K562 (cell line): ENCODE measurements around the gene PMVK. TPM values are rescaled to one million over a fixed set of nuclear protein-coding genes. Genes with fewer than 3 reads are reported as not detected.

Experiments
- ATAC-seq: fragments of 200-7000 bp; cut with Tn5 transposase; 3 replicates; pipeline ENCODE4 v1.9.1; 2020; ENCODE audit warnings: moderate library complexity
- BruUV-seq: library from RNA; stranded (reverse); fragments of 400-500 nt; replicated peaks from 2 replicates; lab custom pipeline; 2021; lab: Mats Ljungman, UMichigan
- CTCF ChIA-PET: fragments of 300-600 bp; formaldehyde crosslinking; extraction: SDS; loops from one replicate; lab custom pipeline; 2021; ENCODE audit warnings: low intra/inter-chr PET ratio; lab: Yijun Ruan, JAX
- POLR2A ChIA-PET: fragments of 300-600, 350-650 bp; sonication (Branson Sonifier 250); formaldehyde crosslinking; extraction: SDS; loops from one replicate; lab custom pipeline; 2021; ENCODE audit warnings: antibody characterized with exemption, inconsistent platforms; lab: Yijun Ruan, JAX
- DNase-seq, 4 experiments: peaks; one replicate each; pipeline versions ENCODE4 v3.0.0 to v3.0.0-alpha.2; 2011 to 2018; ENCODE audit warnings: low spot score in 3 of 4, mixed read lengths in 3 of 4; ENCODE audit errors: extremely low read depth in 1 of 4
- FAIRE-seq: peaks from 2 replicates; lab custom pipeline; 2011; peaks lifted over from hg19 to GRCh38; lab: Jason Lieb, UNC
- H2AFZ ChIP-seq: 2 replicates; pipeline ENCODE4 v1.6.0; 2011; ENCODE audit warnings: low read depth, low read length, control low read depth, inconsistent platforms
- H3K27ac ChIP-seq: fragments of 200-600 bp; 3 replicates; pipeline ENCODE4 v1.8.0; 2011; ENCODE audit warnings: low read depth, mild to moderate bottlenecking, control low read depth, inconsistent platforms, low read length, moderate library complexity, mixed read lengths; ENCODE audit errors: extremely low read depth
- H3K27me3 ChIP-seq, 2 experiments: fragments of 300-600 bp in 1 of 2; 2 replicates in 1 of 2; 3 replicates in 1 of 2; pipeline versions ENCODE4 v1.6.0 to v1.8.0; 2011; ENCODE audit warnings: inconsistent platforms in 2 of 2, low read length in 2 of 2, mild to moderate bottlenecking in 1 of 2, mixed read lengths in 1 of 2, moderate library complexity in 1 of 2; ENCODE audit not compliant: control insufficient read depth in 2 of 2, insufficient read depth in 2 of 2
- H3K36me3 ChIP-seq: fragments of 300-600 bp; 3 replicates; pipeline ENCODE4 v1.8.0; 2011; ENCODE audit warnings: mild to moderate bottlenecking, low read length, inconsistent platforms; ENCODE audit not compliant: control insufficient read depth, insufficient read depth
- H3K4me1 ChIP-seq, 2 experiments: fragments of 200-600 bp in 1 of 2; replicated peaks in 1 of 2; 2 replicates in 1 of 2; 3 replicates in 1 of 2; pipeline versions ENCODE4 v1.5.1 to v1.8.0; 2011; ENCODE audit warnings: inconsistent platforms in 2 of 2, low read length in 2 of 2, mild to moderate bottlenecking in 1 of 2, mixed read lengths in 1 of 2, moderate library complexity in 1 of 2; ENCODE audit not compliant: control insufficient read depth in 2 of 2, insufficient read depth in 2 of 2
- H3K4me2 ChIP-seq: 2 replicates; pipeline ENCODE4 v1.6.1; 2011; ENCODE audit warnings: low read length, control low read depth, inconsistent platforms, mixed read lengths; ENCODE audit not compliant: insufficient read depth
- H3K4me3 ChIP-seq: fragments of 200-600 bp; sonication (generic), shearing (Covaris generic); 2 replicates; pipeline ENCODE4 v1.5.1; 2016; ENCODE audit warnings: control low read depth, inconsistent platforms
- H3K79me2 ChIP-seq: fragments of 200-600 bp; 3 replicates; pipeline ENCODE4 v1.8.0; 2011; ENCODE audit warnings: low read length, inconsistent platforms; ENCODE audit not compliant: control insufficient read depth, insufficient read depth
- H3K9ac ChIP-seq, 2 experiments: 2 replicates each; pipeline versions ENCODE4 v1.6.0 to v1.6.1; 2011; ENCODE audit warnings: low read depth in 2 of 2, low read length in 2 of 2, control low read depth in 1 of 2, inconsistent platforms in 1 of 2, mild to moderate bottlenecking in 1 of 2, mixed read lengths in 1 of 2; ENCODE audit not compliant: insufficient read depth in 1 of 2
- H3K9me1 ChIP-seq: one replicate; pipeline ENCODE4 v1.6.0; 2011; ENCODE audit warnings: inconsistent platforms, mild to moderate bottlenecking, low read length, moderate library complexity; ENCODE audit not compliant: control insufficient read depth, insufficient read depth
- H3K9me3 ChIP-seq: replicated peaks from 2 replicates; pipeline ENCODE4 v1.5.1; 2011; ENCODE audit warnings: low read depth, low read length, inconsistent platforms; ENCODE audit not compliant: control insufficient read depth, insufficient read depth
- H4K20me1 ChIP-seq: replicated peaks from 2 replicates; pipeline ENCODE4 v1.6.1; 2011; ENCODE audit warnings: low read length, inconsistent platforms, mixed read lengths; ENCODE audit not compliant: control insufficient read depth, insufficient read depth
- POLR2G ChIP-seq: fragments of 200-400 bp; formaldehyde crosslinking; IDR thresholded peaks from 2 replicates; pipeline ENCODE4 v1.6.1; 2017; ENCODE audit warnings: low read depth, mild to moderate bottlenecking, antibody characterized with exemption, low read length, moderate library complexity
- RBFOX2 ChIP-seq: fragments of 200-400 bp; formaldehyde crosslinking; IDR thresholded peaks from 2 replicates; pipeline ENCODE4 v1.6.1; 2017; ENCODE audit warnings: low read depth, mild to moderate bottlenecking, low read length, moderate library complexity
- YY1 ChIP-seq, 3 experiments: IDR thresholded peaks; 2 replicates each; pipeline ENCODE4 v1.6.1; 2011; ENCODE audit warnings: low read length in 2 of 3, mild to moderate bottlenecking in 2 of 3, moderate library complexity in 2 of 3, borderline replicate concordance in 1 of 3, control low read depth in 1 of 3, low read depth in 1 of 3; ENCODE audit not compliant: insufficient read depth in 3 of 3, insufficient replicate concordance in 2 of 3, control insufficient read depth in 1 of 3, insufficient read length in 1 of 3; ENCODE audit errors: extremely low read depth in 1 of 3
- ZNF384 ChIP-seq: IDR thresholded peaks from 2 replicates; pipeline ENCODE4 v1.6.1; 2012; ENCODE audit warnings: low read depth, low read length, improper control_type of control experiment
- WGBS: fragments of 100-300 bp; shearing (Covaris generic); methylation state at CpG from one replicate; pipeline ENCODE4 v1.1.6; 2016; ENCODE audit warnings: low coverage, mixed read lengths; ENCODE audit not compliant: insufficient coverage; ENCODE audit errors: missing lambda C conversion rate; 5-methylcytosine and 5-hydroxymethylcytosine counted together
- in situ Hi-C: fragments of 300-500 bp; cut with MboI; formaldehyde crosslinking; loops from 4 replicates; pipeline ENCODE4 v1.15.0; 2018; ENCODE audit warnings: inconsistent platforms, mixed read lengths
- intact Hi-C: fragments of 100-400 bp; cut with micrococcal nuclease; formaldehyde crosslinking; loops from 2 replicates; pipeline ENCODE4 v1.14.2; 2022
- polyA plus RNA-seq, 8 experiments: library from polyadenylated mRNA; depleted of rRNA in 4 of 8; stranded (reverse) in 5 of 8; unstranded in 3 of 8; fragments of >200 nt; fragmentation: Nextera tagmentation in 2 of 8; fragmentation: Illumina TruSeq in 1 of 8; extraction: Ambion mirVana in 2 of 8; extraction: Trizol in 1 of 8; gene quantifications; 2 replicates each; pipeline versions ENCODE4 v1.2.1 to v1.2.3, GENCODE V29; 2011 to 2014; ENCODE audit warnings: inconsistent platforms in 1 of 8, missing spikeins in 1 of 8
- total RNA-seq, 7 experiments: library from RNA; depleted of rRNA in 6 of 7; stranded (reverse); fragments of >200 nt in 6 of 7; fragmentation: Illumina TruSeq in 2 of 7; extraction: Trizol in 2 of 7; gene quantifications; 2 replicates each; pipeline versions ENCODE4 v1.2.1 to v1.2.3, GENCODE V29; 2011 to 2021; ENCODE audit warnings: low replicate concordance in 1 of 7

PMVK gene
- total and polyA plus RNA-seq, 9 of the 15 experiments (the other 6 are each of a cell fraction or from before 2014, with no cell fraction given), result 1.1 to 15.3 (median 6.3) TPM

DNA sequence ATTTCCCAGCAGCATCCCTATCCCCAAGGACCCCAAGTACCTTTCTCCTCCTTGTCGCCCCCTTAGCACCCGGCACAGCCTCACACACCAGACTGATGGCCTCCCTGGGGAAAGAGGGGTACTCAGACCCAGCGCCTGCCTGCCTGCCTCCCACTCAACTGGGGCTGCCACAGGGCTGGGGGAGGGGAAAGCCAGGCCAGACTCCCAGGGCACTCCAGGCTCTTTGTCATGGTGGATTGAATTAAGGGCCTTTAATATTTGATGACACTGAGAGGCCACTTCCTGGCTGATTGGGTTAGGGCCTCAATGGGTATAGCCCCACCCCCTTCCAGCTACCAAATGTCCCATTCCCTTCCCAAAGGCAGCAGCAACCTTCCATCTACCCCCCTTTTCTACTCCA, 32.2 kb upstream of the PMVK start:
- no peak for ATAC-seq
- BruUV-seq, result no TSS peak
- in situ Hi-C loops (no loop called here), intact Hi-C loops (no loop called here)
- Histone ChIP-seq H3K4me1 (peaks cover 40 to 55% of the 10 kb centered on the region in 2 experiments), H3K36me3 (peaks cover 59% of the 10 kb centered on the region), H3K4me2 (no peak overlapping the region), H3K9me3 (no peaks in the 10 kb centered on the region), H3K4me3 (no peak overlapping the region), H3K9me1 (no peaks in the 10 kb centered on the region), H3K27ac (no peak overlapping the region), H3K79me2 (peaks cover 42% of the 10 kb centered on the region), H4K20me1 (no peaks in the 10 kb centered on the region), H3K9ac (peak overlapping the region in 1 of 2 experiments; percentile 68; a peak in 2 of 4 replicates), H3K27me3 (no peaks in the 10 kb centered on the region; a peak in 1 of 5 replicates), H2AFZ (no peak overlapping the region)
- FAIRE-seq, result no peak
- no peak for DNase-seq
- 83% methylated on average over 3 of the region's 3 CpGs for WGBS
- TF ChIP-seq ZNF384 (no peak), RBFOX2 (peak; percentile 54), YY1 (IDR thresholded peaks at IDR 0.05; ENCODE audit: borderline replicate concordance in 1 of 3, control insufficient read depth in 1 of 3, extremely low read depth in 1 of 3, insufficient read depth in 3 of 3, insufficient read length in 1 of 3, insufficient replicate concordance in 2 of 3, low read depth in 1 of 3, low read length in 2 of 3) (no peak), POLR2G (0 out of 2 replicates have a peak, but pooled peaks have one; percentile 27)
- ChIA-PET CTCF (no interaction called here), POLR2A (interaction anchor here (0.6 to 0.7 kb wide), 3 partner anchors 13 to 275 kb away, joined by 3 read pairs; partner anchors contain the start of gene PBXIP1)
